SU-DHL-6 (cell line): ENCODE results near the gene EFCAB8.

Source experiments
- H2AFZ ChIP-seq: fragments of 200-600 bp; sonication (generic); 2 replicates; pipeline ENCODE4 v1.6.1; 2014; ENCODE audit warnings: low read depth, mild to moderate bottlenecking, moderate library complexity, mixed read lengths, antibody characterized with exemption, low read length; ENCODE audit not compliant: severe bottlenecking
- H3F3A ChIP-seq: fragments of 200-600 bp; shearing (Covaris generic); 2 replicates; pipeline ENCODE4 v1.6.0; 2016; ENCODE audit warnings: antibody characterized with exemption, mild to moderate bottlenecking; ENCODE audit not compliant: insufficient read depth
- H3K27ac ChIP-seq: fragments of 200-600 bp; sonication (generic); 2 replicates; pipeline ENCODE4 v1.5.1; 2016; ENCODE audit warnings: low read depth, mild to moderate bottlenecking, low read length, moderate library complexity, mixed read lengths
- H3K27me3 ChIP-seq: fragments of 200-600 bp; sonication (generic), shearing (Covaris generic); 2 replicates; pipeline ENCODE4 v1.6.0; 2014; ENCODE audit warnings: mild to moderate bottlenecking, low read length
- H3K36me3 ChIP-seq: fragments of 200-600 bp; sonication (generic); 2 replicates; pipeline ENCODE4 v1.6.1; 2014; ENCODE audit warnings: mild to moderate bottlenecking, low read length, mixed read lengths
- H3K4me2 ChIP-seq: fragments of 300-600, 200-600 bp; shearing (Covaris generic), sonication (generic); 2 replicates; pipeline ENCODE4 v1.6.0; 2014; ENCODE audit warnings: low read length, low read depth, mild to moderate bottlenecking; ENCODE audit not compliant: poor library complexity, severe bottlenecking
- H3K4me3 ChIP-seq: fragments of 200-600 bp; sonication (generic); 2 replicates; pipeline ENCODE4 v1.5.1; 2014; ENCODE audit warnings: antibody characterized with exemption, low read length, mild to moderate bottlenecking, mixed read lengths; ENCODE audit not compliant: insufficient read depth, poor library complexity, severe bottlenecking
- H3K79me2 ChIP-seq: fragments of 200-600 bp; sonication (generic); 2 replicates; pipeline ENCODE4 v1.6.1; 2014; ENCODE audit warnings: mild to moderate bottlenecking, low read length, moderate library complexity; ENCODE audit not compliant: insufficient read depth
- H3K9ac ChIP-seq: fragments of 200-600 bp; sonication (generic); 2 replicates; pipeline ENCODE4 v1.7.0; 2014; ENCODE audit warnings: mild to moderate bottlenecking, low read length
- H3K9me2 ChIP-seq: fragments of 200-600 bp; sonication (generic); replicated peaks from 2 replicates; pipeline ENCODE4 v1.6.1; 2014; ENCODE audit warnings: low read length; ENCODE audit not compliant: insufficient read depth
- H3K9me3 ChIP-seq: fragments of 200-600 bp; sonication (generic); 2 replicates; pipeline ENCODE4 v1.6.1; 2014; ENCODE audit warnings: low read length, mixed read lengths; ENCODE audit not compliant: insufficient read depth
- H4K20me1 ChIP-seq: fragments of 200-600 bp; sonication (generic); 2 replicates; pipeline ENCODE4 v1.6.1; 2014; ENCODE audit warnings: low read depth, mild to moderate bottlenecking, antibody characterized with exemption, low read length, moderate library complexity, mixed read lengths
- EZH2phosphoT487 ChIP-seq: fragments of 200-600 bp; sonication (generic), shearing (Covaris generic); conservative IDR thresholded peaks from 2 replicates; pipeline ENCODE4 v1.6.1; 2018; ENCODE audit warnings: mild to moderate bottlenecking, antibody characterized with exemption, low read length, moderate library complexity, mixed read lengths
- TF ChIP-seq, protein P1 (sequence below): fragments of 200-600 bp; sonication (generic); IDR thresholded peaks from one replicate; pipeline ENCODE4 v1.5.1; 2017; ENCODE audit warnings: antibody characterized with exemption, mild to moderate bottlenecking, low read length, moderate library complexity; ENCODE audit not compliant: insufficient read depth, poor library complexity, severe bottlenecking

The EFCAB8 gene

DNA sequence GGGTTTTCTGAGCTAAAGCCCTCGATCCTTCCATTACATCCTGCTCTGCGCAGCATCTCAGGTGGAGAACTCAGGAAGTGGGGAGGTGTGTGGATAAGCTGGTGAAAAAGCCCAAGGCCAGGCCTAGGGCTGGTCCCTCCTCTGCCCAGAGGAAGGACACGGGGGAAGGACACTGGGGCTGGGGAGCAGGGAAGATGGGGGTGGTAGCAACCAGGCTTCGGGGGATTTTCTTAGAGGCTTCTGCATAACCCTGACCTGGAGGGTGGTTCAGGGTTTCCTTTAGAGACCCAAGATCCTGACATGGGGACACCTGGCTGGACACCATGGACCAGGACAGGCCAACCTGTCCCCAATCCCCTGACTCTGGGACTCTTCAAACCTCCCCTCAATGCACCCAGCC is 107.7 kb downstream of the EFCAB8 start:
- no peak overlapping the region for H2AFZ ChIP-seq
- H3F3A ChIP-seq: no peaks in the 10 kb centered on the region
- no peaks in the 10 kb centered on the region for H3K27me3 ChIP-seq
- H3K27ac ChIP-seq: no peak overlapping the region
- TF ChIP-seq, protein P1, sequence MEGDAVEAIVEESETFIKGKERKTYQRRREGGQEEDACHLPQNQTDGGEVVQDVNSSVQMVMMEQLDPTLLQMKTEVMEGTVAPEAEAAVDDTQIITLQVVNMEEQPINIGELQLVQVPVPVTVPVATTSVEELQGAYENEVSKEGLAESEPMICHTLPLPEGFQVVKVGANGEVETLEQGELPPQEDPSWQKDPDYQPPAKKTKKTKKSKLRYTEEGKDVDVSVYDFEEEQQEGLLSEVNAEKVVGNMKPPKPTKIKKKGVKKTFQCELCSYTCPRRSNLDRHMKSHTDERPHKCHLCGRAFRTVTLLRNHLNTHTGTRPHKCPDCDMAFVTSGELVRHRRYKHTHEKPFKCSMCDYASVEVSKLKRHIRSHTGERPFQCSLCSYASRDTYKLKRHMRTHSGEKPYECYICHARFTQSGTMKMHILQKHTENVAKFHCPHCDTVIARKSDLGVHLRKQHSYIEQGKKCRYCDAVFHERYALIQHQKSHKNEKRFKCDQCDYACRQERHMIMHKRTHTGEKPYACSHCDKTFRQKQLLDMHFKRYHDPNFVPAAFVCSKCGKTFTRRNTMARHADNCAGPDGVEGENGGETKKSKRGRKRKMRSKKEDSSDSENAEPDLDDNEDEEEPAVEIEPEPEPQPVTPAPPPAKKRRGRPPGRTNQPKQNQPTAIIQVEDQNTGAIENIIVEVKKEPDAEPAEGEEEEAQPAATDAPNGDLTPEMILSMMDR: no peak
- no peak for TF ChIP-seq EZH2phosphoT487
- H3K4me3 ChIP-seq: no peak overlapping the region
- no peak overlapping the region for H3K4me2 ChIP-seq
- H3K79me2 ChIP-seq: no peaks in the 10 kb centered on the region
- H3K36me3 ChIP-seq: no peaks in the 10 kb centered on the region
- no peaks in the 10 kb centered on the region for H4K20me1 ChIP-seq
- no peaks in the 10 kb centered on the region for H3K9me2 ChIP-seq
- no peaks in the 10 kb centered on the region for H3K9me3 ChIP-seq
- no peak overlapping the region for H3K9ac ChIP-seq

DNA sequence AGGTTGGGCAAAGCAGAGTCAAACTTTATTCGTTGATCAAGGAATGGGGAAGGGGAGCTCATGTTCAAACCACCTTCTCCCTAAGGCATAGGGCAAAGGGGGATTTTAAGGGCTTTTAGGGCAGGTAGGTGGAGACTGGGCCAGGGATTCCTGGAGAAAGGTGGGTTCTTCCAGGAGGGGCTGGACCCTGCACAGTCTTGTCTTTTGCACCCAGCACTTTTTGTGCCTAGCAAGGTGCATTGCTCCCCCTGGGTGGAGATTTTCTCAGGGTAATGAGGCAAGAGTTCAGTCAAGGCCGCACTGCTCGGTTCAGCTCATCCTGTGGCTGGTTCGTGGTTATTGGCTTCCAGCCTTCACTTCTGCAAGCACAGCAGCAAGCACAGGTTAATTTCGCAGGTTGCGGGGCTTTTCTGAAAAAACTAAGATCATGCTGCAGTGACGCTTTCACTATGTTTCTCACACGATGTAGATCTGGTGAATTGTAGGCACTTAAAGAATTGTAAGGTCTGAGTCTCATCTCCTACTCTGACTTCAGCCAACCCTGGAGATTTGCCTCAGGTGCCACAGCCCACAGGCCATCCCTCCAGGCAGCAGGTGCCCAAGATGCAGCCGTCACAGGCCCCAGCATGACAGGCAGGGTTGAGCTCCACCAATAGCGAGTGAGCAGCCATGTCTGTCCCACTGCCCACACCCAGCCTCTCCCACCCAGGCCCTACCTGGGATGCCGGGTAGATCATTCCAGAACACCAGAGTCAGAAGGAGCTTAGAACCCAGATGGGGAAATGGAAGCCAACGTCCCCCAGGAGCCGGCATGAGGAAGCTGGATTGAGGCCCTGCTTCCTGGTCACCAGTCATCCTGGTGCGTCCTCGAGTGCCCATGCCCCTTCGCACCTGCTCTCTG is 108.4 kb downstream of the EFCAB8 start:
- Histone ChIP-seq H3K9ac (no peak overlapping the region), H3K9me2 (no peaks in the 10 kb centered on the region), H3K4me3 (no peak overlapping the region), H3K36me3 (no peaks in the 10 kb centered on the region), H3K27ac (no peak overlapping the region), H3K9me3 (no peaks in the 10 kb centered on the region), H3K27me3 (no peaks in the 10 kb centered on the region), H2AFZ (no peak overlapping the region), H3F3A (no peaks in the 10 kb centered on the region), H4K20me1 (no peaks in the 10 kb centered on the region), H3K4me2 (no peak overlapping the region), H3K79me2 (no peaks in the 10 kb centered on the region)
- TF ChIP-seq, protein P1: no peak
- no peak for TF ChIP-seq EZH2phosphoT487

DNA sequence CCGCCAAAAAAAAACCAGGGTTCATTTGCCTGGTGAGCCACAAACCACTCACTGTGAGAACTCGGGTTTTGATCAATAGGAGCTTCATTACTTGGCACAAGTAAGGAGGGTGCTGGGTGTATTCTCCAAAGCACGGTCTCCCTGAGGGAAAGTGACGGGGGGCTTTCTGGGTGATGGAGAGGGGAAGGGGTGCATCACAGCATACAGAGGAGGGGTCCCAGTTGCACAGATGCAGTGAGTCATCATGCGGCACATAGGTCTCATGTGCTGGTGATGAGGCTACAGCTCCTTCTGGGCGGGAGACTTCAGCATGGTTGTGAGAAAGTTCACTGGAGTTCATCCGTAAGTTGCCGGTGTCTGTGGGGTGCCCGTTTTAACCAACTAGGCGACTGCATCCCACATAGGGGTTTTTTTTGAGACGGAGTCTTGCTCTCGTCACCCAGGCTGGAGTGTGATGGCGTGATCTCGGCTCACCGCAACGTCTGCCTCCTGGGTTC is 109.3 kb downstream of the EFCAB8 start:
- Histone ChIP-seq H3K9me2 (no peaks in the 10 kb centered on the region), H3K4me2 (no peak overlapping the region), H3K4me3 (no peak overlapping the region), H3K9ac (no peak overlapping the region), H3K9me3 (no peaks in the 10 kb centered on the region), H3K79me2 (no peaks in the 10 kb centered on the region), H2AFZ (no peak overlapping the region), H4K20me1 (no peaks in the 10 kb centered on the region), H3F3A (no peaks in the 10 kb centered on the region), H3K27me3 (no peaks in the 10 kb centered on the region), H3K27ac (no peak overlapping the region), H3K36me3 (no peaks in the 10 kb centered on the region)
- TF ChIP-seq EZH2phosphoT487: no peak
- TF ChIP-seq, protein P1: no peak
